ENCODE data around the gene PPP2R5C. TPM values are rescaled to one million over a fixed set of nuclear protein-coding genes. Genes with fewer than 3 reads are reported as not detected.
"Not testable (repeated sequence)": the region's sequence is repeated elsewhere in the genome, so short reads cannot be mapped to it uniquely, and the experiment has no call there.

Gene PPP2R5C
- 100 to 1,000 TPM; 238 to 242 TPM for total RNA-seq

- DNase-seq: peak; percentile 91
- no peaks in the 10 kb centered on the region for H3K9me3 Mint-ChIP-seq
- peaks cover 34% of the 10 kb centered on the region for H3K4me1 Mint-ChIP-seq (ENCODE audit: low read depth)
- peak; percentile 66 for ATAC-seq
- CTCF ChIA-PET: interaction anchor here (1.3 to 2.6 kb wide), 4 partner anchors 30 to 198 kb away, joined by 3 to 12 read pairs (median 8); no protein-coding TSS in a partner anchor
- POLR2A ChIA-PET: interaction anchor here (0.9 to 3.3 kb wide), 6 partner anchors 30 to 187 kb away, joined by 3 to 15 read pairs (median 5); no protein-coding TSS in a partner anchor
- H3K27ac Mint-ChIP-seq: peak within 1 kb of the TSS; percentile 80
- intact Hi-C loops (cut with micrococcal nuclease): loop anchor here (5.0 kb wide), 2 partner anchors 61 to 116 kb away; no protein-coding TSS in a partner anchor
- TF ChIP-seq CTCF (IDR thresholded peaks at IDR 0.05): no peak
- peak within 1 kb of the TSS; percentile 84 for H3K4me3 Mint-ChIP-seq
- peaks cover 17% of the 10 kb centered on the region for H3K36me3 Mint-ChIP-seq (ENCODE audit: low read depth)
- H3K27me3 Mint-ChIP-seq: no peaks in the 10 kb centered on the region
These were observed at the start of gene PPP2R5C for GRCh38 chr14:101761032-101761880. PPP2R5C (plus strand) TSS chr14:101761709; CDS start chr14:101761894, 185 bp downstream.

- H3K27me3 Mint-ChIP-seq; H3K4me3 Mint-ChIP-seq; CTCF ChIA-PET; H3K27ac Mint-ChIP-seq; intact Hi-C loops (cut with micrococcal nuclease); H3K36me3 Mint-ChIP-seq (ENCODE audit: low read depth); ATAC-seq; POLR2A ChIA-PET; H3K9me3 Mint-ChIP-seq; DNase-seq: not testable (repeated sequence)
- H3K4me1 Mint-ChIP-seq (ENCODE audit: low read depth): peaks cover 37% of the 10 kb centered on the region
These were observed 49.7 kb upstream of the PPP2R5C start for GRCh38 chr14:101711857-101712233.

- H3K9me3 Mint-ChIP-seq; H3K27ac Mint-ChIP-seq; intact Hi-C loops (cut with micrococcal nuclease): not testable (repeated sequence)
These were observed 49.2 kb upstream of the PPP2R5C start for GRCh38 chr14:101712341-101712740.

GRCh38 chr14:101713091-101713490 is 48.4 kb upstream of the PPP2R5C start:
- ATAC-seq; DNase-seq; POLR2A ChIA-PET; CTCF ChIA-PET; H3K36me3 Mint-ChIP-seq (ENCODE audit: low read depth); H3K9me3 Mint-ChIP-seq; H3K27ac Mint-ChIP-seq; H3K27me3 Mint-ChIP-seq; H3K4me3 Mint-ChIP-seq; intact Hi-C loops (cut with micrococcal nuclease): not testable (repeated sequence)
- peaks cover 25% of the 10 kb centered on the region for H3K4me1 Mint-ChIP-seq (ENCODE audit: low read depth)

More at GRCh38 chr14:101712341-101712740, 49.2 kb upstream of the PPP2R5C start:
- ATAC-seq; CTCF ChIA-PET; H3K4me3 Mint-ChIP-seq; H3K36me3 Mint-ChIP-seq (ENCODE audit: low read depth); DNase-seq; H3K27me3 Mint-ChIP-seq; POLR2A ChIA-PET: not testable (repeated sequence)
- H3K4me1 Mint-ChIP-seq (ENCODE audit: low read depth): peaks cover 32% of the 10 kb centered on the region

GRCh38 chr14:101713621-101714349 is 47.7 kb upstream of the PPP2R5C start:
- H3K27ac Mint-ChIP-seq: peak overlapping the region; percentile 77
- POLR2A ChIA-PET: no interaction called here
- peaks cover 9% of the 10 kb centered on the region for H3K9me3 Mint-ChIP-seq
- no peaks in the 10 kb centered on the region for H3K27me3 Mint-ChIP-seq
- CTCF ChIA-PET: interaction anchor here (0.9 kb wide), 1 partner anchor 55 kb away, joined by 3 read pairs; no protein-coding TSS in a partner anchor
- peak; percentile 35 for ATAC-seq
- intact Hi-C loops (cut with micrococcal nuclease): no loop called here
- H3K4me1 Mint-ChIP-seq (ENCODE audit: low read depth): peaks cover 20% of the 10 kb centered on the region
- no peak for TF ChIP-seq CTCF (IDR thresholded peaks at IDR 0.05)
- H3K36me3 Mint-ChIP-seq (ENCODE audit: low read depth): peaks cover 2% of the 10 kb centered on the region
- H3K4me3 Mint-ChIP-seq: no peak overlapping the region
- no peak for DNase-seq

GRCh38 chr14:101714394-101714793 is 47.1 kb upstream of the PPP2R5C start:
- CTCF ChIA-PET: interaction anchor here (0.9 kb wide), 1 partner anchor 54 kb away, joined by 3 read pairs; no protein-coding TSS in a partner anchor
- no peak overlapping the region for H3K27ac Mint-ChIP-seq
- peaks cover 9% of the 10 kb centered on the region for H3K9me3 Mint-ChIP-seq
- TF ChIP-seq CTCF (IDR thresholded peaks at IDR 0.05): no peak
- no peak for ATAC-seq
- no peak overlapping the region for H3K4me3 Mint-ChIP-seq
- DNase-seq: no peak
- no peaks in the 10 kb centered on the region for H3K27me3 Mint-ChIP-seq
- peaks cover 2% of the 10 kb centered on the region for H3K36me3 Mint-ChIP-seq (ENCODE audit: low read depth)
- POLR2A ChIA-PET: no interaction called here
- intact Hi-C loops (cut with micrococcal nuclease): no loop called here
- peaks cover 21% of the 10 kb centered on the region for H3K4me1 Mint-ChIP-seq (ENCODE audit: low read depth)
